NB4 (cell line): ENCODE results near the gene RNF166.

ENCODE experiments used
- DNase-seq: peaks from one replicate; pipeline ENCODE4 v3.0.0; 2010; ENCODE audit warnings: low read depth
- H3K4me3 ChIP-seq: one replicate; pipeline ENCODE4 v1.5.1; 2011; ENCODE audit warnings: mild to moderate bottlenecking, low read depth, low read length, moderate library complexity
- MYC ChIP-seq: IDR thresholded peaks from 2 replicates; pipeline ENCODE4 v1.6.1; 2011; ENCODE audit warnings: low read depth, low read length
- POLR2A ChIP-seq: IDR thresholded peaks from 2 replicates; pipeline ENCODE4 v1.6.1; 2011; ENCODE audit warnings: mild to moderate bottlenecking; ENCODE audit not compliant: insufficient read length; ENCODE audit errors: extremely low read depth
- TF ChIP-seq, protein P1 (sequence below): IDR thresholded peaks from one replicate; pipeline ENCODE4 v1.5.1; 2012; ENCODE audit warnings: low read depth, low read length
- TF ChIP-seq, protein P2 (sequence below): IDR thresholded peaks from 2 replicates; pipeline ENCODE4 v1.6.1; 2011; ENCODE audit warnings: low read depth, low read length

The RNF166 gene

DNA sequence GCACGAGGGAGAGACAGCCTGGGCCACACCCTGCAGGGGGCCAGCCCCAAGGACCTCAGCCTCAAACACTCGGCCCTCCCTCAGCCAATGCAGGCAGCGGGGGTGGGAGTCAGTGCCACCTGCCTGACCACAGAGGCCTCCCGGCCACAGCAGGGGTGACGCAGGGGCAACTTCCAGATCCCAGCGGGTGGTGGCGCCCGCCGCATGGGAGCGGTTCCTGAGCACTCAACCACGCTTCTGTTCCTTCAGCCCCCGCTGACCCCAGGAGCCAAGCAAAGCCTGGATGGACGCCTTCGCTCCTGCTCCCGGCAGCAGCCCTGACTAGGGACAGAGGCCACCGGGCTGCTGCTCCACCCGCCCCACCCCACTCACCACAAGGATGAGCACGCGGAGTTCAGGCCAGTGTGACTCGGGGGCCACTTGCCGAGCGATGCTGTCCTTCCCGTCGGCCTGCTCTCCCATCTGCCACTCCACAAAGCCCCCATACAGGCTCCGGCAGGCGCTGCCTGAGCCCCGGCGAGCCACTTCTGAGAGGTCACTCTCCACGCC, 50.4 kb downstream of the RNF166 start:
- TF ChIP-seq MYC (peak; percentile 82), POLR2A (no peak)
- TF ChIP-seq, protein P1, sequence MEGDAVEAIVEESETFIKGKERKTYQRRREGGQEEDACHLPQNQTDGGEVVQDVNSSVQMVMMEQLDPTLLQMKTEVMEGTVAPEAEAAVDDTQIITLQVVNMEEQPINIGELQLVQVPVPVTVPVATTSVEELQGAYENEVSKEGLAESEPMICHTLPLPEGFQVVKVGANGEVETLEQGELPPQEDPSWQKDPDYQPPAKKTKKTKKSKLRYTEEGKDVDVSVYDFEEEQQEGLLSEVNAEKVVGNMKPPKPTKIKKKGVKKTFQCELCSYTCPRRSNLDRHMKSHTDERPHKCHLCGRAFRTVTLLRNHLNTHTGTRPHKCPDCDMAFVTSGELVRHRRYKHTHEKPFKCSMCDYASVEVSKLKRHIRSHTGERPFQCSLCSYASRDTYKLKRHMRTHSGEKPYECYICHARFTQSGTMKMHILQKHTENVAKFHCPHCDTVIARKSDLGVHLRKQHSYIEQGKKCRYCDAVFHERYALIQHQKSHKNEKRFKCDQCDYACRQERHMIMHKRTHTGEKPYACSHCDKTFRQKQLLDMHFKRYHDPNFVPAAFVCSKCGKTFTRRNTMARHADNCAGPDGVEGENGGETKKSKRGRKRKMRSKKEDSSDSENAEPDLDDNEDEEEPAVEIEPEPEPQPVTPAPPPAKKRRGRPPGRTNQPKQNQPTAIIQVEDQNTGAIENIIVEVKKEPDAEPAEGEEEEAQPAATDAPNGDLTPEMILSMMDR, result no peak
- TF ChIP-seq, protein P2, sequence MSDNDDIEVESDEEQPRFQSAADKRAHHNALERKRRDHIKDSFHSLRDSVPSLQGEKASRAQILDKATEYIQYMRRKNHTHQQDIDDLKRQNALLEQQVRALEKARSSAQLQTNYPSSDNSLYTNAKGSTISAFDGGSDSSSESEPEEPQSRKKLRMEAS, result peak; percentile 50; the same call in 1 of the 2 replicates
- H3K4me3 ChIP-seq, result no peak overlapping the region
- DNase-seq, result no peak

DNA sequence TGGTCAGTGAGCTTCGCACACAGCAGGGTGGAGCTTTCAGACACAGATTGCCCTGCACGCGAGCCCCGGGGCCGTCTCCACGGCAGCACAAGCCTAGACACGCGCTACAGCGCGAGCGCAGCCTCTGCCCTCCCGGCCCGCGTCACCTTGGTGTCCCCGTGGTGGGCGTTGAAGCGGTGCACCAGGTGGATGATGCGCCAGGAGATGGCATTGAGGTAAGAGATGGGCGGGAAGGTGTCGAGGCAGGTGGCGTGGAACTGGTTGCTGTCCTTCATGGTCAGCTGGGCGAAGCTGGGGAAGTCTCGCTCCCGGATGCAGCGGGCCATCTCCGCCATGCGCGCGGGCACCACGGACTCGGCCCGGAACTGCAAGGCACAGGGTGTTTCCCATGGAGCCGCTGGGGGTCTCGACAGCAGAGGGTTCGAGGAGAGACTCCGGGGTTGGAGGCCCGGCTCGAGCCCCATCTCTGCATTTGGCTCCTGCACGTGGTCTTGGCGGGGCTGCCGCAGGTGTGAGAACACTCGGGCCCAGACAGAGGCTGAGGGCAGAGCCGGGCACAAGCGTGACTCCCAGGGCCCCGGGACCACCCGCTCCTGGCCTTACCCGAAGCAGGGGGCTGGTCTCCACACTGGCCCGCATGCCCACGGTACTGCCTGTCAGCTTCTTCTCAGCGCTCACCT, 51.0 kb downstream of the RNF166 start:
- H3K4me3 ChIP-seq, result no peak overlapping the region

DNA sequence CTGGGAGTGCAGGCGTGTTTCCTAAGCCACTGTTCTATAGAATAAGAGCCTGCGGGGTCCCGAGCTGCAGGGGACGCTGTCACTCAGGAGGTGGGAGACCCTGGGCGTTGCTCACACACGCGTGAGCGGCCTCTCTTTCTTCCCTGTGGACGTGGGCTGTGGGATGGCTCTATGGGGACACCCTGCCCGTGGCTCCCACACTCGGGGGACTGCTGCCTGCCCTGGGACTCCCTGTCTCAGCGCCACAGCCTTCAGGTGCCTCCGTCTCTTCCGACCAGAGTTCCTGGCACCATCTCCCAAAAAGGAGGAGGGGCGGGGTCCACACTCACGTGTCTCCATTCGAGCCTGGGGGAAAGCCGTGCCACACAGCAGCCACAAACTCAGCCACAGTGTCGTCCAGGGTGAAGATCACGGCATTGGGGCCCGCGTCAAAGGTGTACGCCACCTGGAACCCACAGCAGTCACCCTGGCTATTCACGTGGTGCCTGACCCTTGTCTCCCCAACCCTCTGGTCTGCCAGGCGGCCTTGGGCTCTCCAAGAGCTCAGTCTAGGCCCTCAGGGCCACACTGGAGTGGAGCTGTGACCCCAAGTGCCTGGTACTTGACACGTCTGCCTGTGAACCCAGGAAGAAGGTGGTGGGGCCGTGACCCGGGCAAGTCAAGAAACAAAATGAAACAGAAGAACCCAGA, 51.7 kb downstream of the RNF166 start:
- H3K4me3 ChIP-seq, result no peak overlapping the region
- TF ChIP-seq, protein P2, result no peak
- no peak for TF ChIP-seq POLR2A
- TF ChIP-seq, protein P1, result no peak
- no peak for DNase-seq

More for the DNA sequence above, 51.0 kb downstream of the RNF166 start:
- TF ChIP-seq MYC, result no peak
- TF ChIP-seq, protein P2, result no peak
- TF ChIP-seq, protein P1, result no peak
- no peak for TF ChIP-seq POLR2A
- no peak for DNase-seq

DNA sequence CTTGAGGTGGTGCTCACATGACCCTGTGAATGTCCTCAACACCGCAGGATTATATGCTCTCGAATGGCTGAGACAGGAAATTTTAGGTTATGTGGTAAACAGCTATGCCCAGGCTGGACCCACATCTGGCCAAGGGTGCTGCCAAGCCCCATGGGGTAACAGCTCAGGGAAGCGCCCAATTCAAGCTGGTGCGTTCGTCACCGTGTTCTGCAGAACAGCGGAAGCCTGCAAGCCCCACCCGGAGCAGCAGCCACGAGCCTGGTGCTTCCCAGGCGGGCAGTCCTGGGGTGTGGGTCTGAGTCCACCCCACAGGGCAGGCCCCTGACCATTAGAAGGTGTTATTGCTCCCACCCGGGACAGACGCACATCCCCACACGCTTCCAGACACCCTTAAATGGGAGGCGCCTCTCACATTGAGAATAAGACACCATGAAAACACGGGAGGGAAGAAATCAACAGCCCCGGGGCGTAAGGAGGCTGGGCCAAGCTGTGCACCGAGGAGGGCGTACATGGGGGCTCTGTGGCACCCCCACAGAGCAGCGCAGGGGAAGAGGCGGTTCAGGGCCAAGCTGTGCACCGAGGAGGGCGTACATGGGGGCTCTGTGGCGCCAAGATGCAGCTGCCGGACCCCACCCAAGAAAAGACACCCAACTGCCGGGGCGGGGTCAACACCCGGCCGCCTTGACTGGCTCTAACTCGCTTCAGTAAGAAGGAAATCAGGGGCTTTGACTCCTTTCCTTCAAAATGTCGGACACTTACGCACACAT, 52.4 kb downstream of the RNF166 start:
- TF ChIP-seq MYC (no peak), POLR2A (no peak)
- TF ChIP-seq, protein P2, result no peak
- TF ChIP-seq, protein P1, result no peak
- H3K4me3 ChIP-seq, result no peak overlapping the region
- no peak for DNase-seq

DNA sequence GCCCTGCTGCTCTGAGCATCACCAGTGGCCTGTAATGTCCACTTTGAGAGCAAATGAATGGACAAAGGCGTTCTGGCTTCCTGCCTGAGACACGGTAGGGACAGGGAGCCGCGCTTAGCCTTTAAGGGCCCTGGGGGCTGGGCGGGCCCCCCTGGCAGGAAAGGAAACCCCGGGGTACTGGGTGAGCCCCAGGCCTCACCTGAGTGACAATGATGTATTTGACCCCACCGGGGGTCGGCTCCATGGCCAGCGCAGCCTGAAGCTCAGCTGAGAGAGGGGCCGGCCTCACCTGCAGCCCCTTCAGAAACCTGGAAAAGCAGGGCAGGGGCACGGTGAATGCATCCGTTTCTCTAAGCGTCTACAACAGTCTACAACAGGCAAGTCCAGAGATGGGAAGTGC, 53.1 kb downstream of the RNF166 start:
- no peak overlapping the region for H3K4me3 ChIP-seq
- no peak for DNase-seq
- TF ChIP-seq MYC (no peak), POLR2A (no peak)
- TF ChIP-seq, protein P2, result no peak
- TF ChIP-seq, protein P1, result no peak
